ENCODE data around the gene SEMA6B.
A peak's percentile ranks its signal among the peaks of the same experiment; 100 is the strongest.

The SEMA6B gene

GRCh38 chr19:4583961-4584669 is 24.6 kb upstream of the SEMA6B start:
- TF ChIP-seq FOXP2 (optimal IDR thresholded peaks at IDR 0.05; ENCODE audit: borderline replicate concordance, extremely low read depth, extremely low read length, insufficient read depth) (peak; percentile 58), TAF1 (IDR thresholded peaks at IDR 0.05; ENCODE audit: borderline replicate concordance, insufficient read depth, low read length) (no peak)

- TF ChIP-seq SIN3A (IDR thresholded peaks at IDR 0.05; ENCODE audit: borderline replicate concordance, insufficient read depth, low read length): no peak
- no peak for TF ChIP-seq FOXP2 (optimal IDR thresholded peaks at IDR 0.05; ENCODE audit: borderline replicate concordance, extremely low read depth, extremely low read length, insufficient read depth)
- no peak for TF ChIP-seq REST (IDR thresholded peaks at IDR 0.05; ENCODE audit: insufficient read depth in 1 of 2, low read depth in 2 of 2, low read length in 2 of 2)
- no peak for TF ChIP-seq TAF1 (IDR thresholded peaks at IDR 0.05; ENCODE audit: borderline replicate concordance, insufficient read depth, low read length)
- no peak for TF ChIP-seq POLR2AphosphoS5 (IDR thresholded peaks at IDR 0.05; ENCODE audit: low read depth, low read length)
Observed at GRCh38 chr19:4582980-4583842, 23.7 kb upstream of the SEMA6B start.

- TF ChIP-seq REST (IDR thresholded peaks at IDR 0.05; ENCODE audit: insufficient read depth in 1 of 2, low read depth in 2 of 2, low read length in 2 of 2): no peak
- no peak for TF ChIP-seq POLR2AphosphoS5 (IDR thresholded peaks at IDR 0.05; ENCODE audit: low read depth, low read length)
- TF ChIP-seq TAF1 (IDR thresholded peaks at IDR 0.05; ENCODE audit: borderline replicate concordance, insufficient read depth, low read length): no peak
- no peak for TF ChIP-seq FOXP2 (optimal IDR thresholded peaks at IDR 0.05; ENCODE audit: borderline replicate concordance, extremely low read depth, extremely low read length, insufficient read depth)
- TF ChIP-seq SIN3A (IDR thresholded peaks at IDR 0.05; ENCODE audit: borderline replicate concordance, insufficient read depth, low read length): no peak
Observed at GRCh38 chr19:4581666-4582553, 22.4 kb upstream of the SEMA6B start.

- no peak for TF ChIP-seq POLR2AphosphoS5 (IDR thresholded peaks at IDR 0.05; ENCODE audit: low read depth, low read length)
- TF ChIP-seq FOXP2 (optimal IDR thresholded peaks at IDR 0.05; ENCODE audit: borderline replicate concordance, extremely low read depth, extremely low read length, insufficient read depth): no peak
- TF ChIP-seq REST (IDR thresholded peaks at IDR 0.05; ENCODE audit: insufficient read depth in 1 of 2, low read depth in 2 of 2, low read length in 2 of 2): no peak
- TF ChIP-seq TAF1 (IDR thresholded peaks at IDR 0.05; ENCODE audit: borderline replicate concordance, insufficient read depth, low read length): no peak
- no peak for TF ChIP-seq SIN3A (IDR thresholded peaks at IDR 0.05; ENCODE audit: borderline replicate concordance, insufficient read depth, low read length)
Observed at GRCh38 chr19:4580961-4581665, 21.6 kb upstream of the SEMA6B start.
